Psoas muscle (tissue), 8 donors: ENCODE results near the gene SLC25A41. TPM values are rescaled to one million over a fixed set of nuclear protein-coding genes. Genes with fewer than 3 reads are reported as not detected.

Source experiments
- ATAC-seq, 4 donors: fragments of 200-7000 bp; cut with Tn5 transposase; one replicate each; pipeline ENCODE4 v1.9.1; 2020; ENCODE audit warnings: moderate library complexity in 3 of 4, mild to moderate bottlenecking in 2 of 4
- DNase-seq, 2 donors: peaks; one replicate each; pipeline ENCODE4 v3.0.0-alpha.2; 2020
- H3K27ac ChIP-seq: fragments of 200-600 bp; one replicate; pipeline ENCODE4 v1.8.0; 2022
- H3K27me3 ChIP-seq, 3 donors: fragments of 200-600 bp in 1 of 3; one replicate each; pipeline versions ENCODE4 v1.6.1 to v1.8.0; 2013 to 2022; ENCODE audit warnings: low read length in 2 of 3, mild to moderate bottlenecking in 2 of 3, moderate library complexity in 1 of 3; ENCODE audit not compliant: insufficient read depth in 3 of 3
- H3K36me3 ChIP-seq, 2 donors: fragments of 200-600 bp in 1 of 2; one replicate each; pipeline versions ENCODE4 v1.6.1 to v1.8.0; 2013 to 2022; ENCODE audit warnings: low read depth in 1 of 2, mild to moderate bottlenecking in 1 of 2, moderate library complexity in 1 of 2; ENCODE audit not compliant: insufficient read depth in 1 of 2
- H3K4me1 ChIP-seq: fragments of 200-600 bp; one replicate; pipeline ENCODE4 v1.8.0; 2022
- H3K4me3 ChIP-seq: fragments of 200-600 bp; one replicate; pipeline ENCODE4 v1.8.0; 2022; ENCODE audit warnings: mild to moderate bottlenecking
- H3K9me3 ChIP-seq: fragments of 200-600 bp; one replicate; pipeline ENCODE4 v1.8.0; 2022
- CTCF ChIP-seq: fragments of 200-600 bp; IDR thresholded peaks from one replicate; pipeline ENCODE4 v1.8.0; 2022; ENCODE audit warnings: antibody characterized with exemption
- WGBS, 3 donors: extraction: QIAGEN DNeasy Blood & Tissue Kit; methylation state at CpG; one replicate each; pipeline versions ENCODE4 v1.1.6 to v1.1.7; 2013; 5-methylcytosine and 5-hydroxymethylcytosine counted together
- intact Hi-C, 2 donors: fragments of 100-400 bp; cut with DNase I; formaldehyde crosslinking; loops; one replicate each; pipeline versions ENCODE4 v1.11.0 to v1.14.2; 2022
- polyA plus RNA-seq, 3 donors: library from polyadenylated mRNA; stranded (reverse); fragments of 200-250 nt; gene quantifications; one replicate each; pipeline ENCODE4 v1.2.3, GENCODE V29; 2013
- total RNA-seq, 4 donors: library from RNA; stranded (reverse); fragmentation: NEBNext Ultra II Directional in 2 of 4; extraction: Animal tissue kit (Norgen Biotek cat#: 25700) in 2 of 4; gene quantifications; one replicate each; pipeline versions ENCODE4 v1.2.1 to v1.2.4, GENCODE V29; 2021 to 2023
- donor health status: healthy with polysubstance abuse.
- donor health status: DM: no; HTN: no; CAD: no; lungs with moderate emphysema.
- donor health status: Bipolar disorder and iron deficiency.
- donor health status: healthy.
- donor health status: DM: yes; HTN: yes; CAD: no.
- donor health status: DM: no; HTN: no; CAD: no.
- donor health status: DM: no; HTN: no; CAD: no.
- donor health status: DM: yes; HTN: yes; CAD: no.

Gene SLC25A41
- total and polyA plus RNA-seq, 7 donors: 0.07 to 0.60 (median 0.44) TPM; not detected in 1

DNA sequence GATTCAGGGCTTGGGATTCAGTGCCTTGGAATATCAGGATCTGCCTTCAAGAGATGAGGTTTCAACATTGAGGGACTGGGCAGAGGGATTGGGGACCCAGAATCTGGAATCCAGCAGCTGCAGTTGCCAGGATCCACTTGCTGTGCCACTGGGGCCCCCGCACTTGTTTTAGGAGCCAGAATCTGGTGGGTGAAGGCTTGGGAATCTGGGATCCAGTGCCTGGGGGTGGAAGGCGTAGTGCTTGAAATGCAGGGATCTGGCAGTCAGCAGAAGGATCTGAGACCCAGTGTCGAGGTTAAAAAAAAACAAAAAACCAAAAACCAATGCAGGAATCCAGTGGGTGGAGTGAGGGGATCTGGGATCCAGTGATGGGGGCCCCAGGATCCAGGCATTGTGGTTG is 7.3 kb upstream of the SLC25A41 start:
- Histone ChIP-seq H3K27ac (no peak overlapping the region), H3K27me3 (no peaks in the 10 kb centered on the region), H3K9me3 (no peaks in the 10 kb centered on the region), H3K4me3 (no peak overlapping the region), H3K4me1 (no peaks in the 10 kb centered on the region), H3K36me3 (peaks cover 0 to 7% of the 10 kb centered on the region in 2 donors)
- intact Hi-C loops: no loop called here
- TF ChIP-seq CTCF: no peak
- DNase-seq (no peak), ATAC-seq (no peak)
- 78 to 85% (median 83%) methylated on average over 3 of the region's 3 CpGs for WGBS, 3 donors

DNA sequence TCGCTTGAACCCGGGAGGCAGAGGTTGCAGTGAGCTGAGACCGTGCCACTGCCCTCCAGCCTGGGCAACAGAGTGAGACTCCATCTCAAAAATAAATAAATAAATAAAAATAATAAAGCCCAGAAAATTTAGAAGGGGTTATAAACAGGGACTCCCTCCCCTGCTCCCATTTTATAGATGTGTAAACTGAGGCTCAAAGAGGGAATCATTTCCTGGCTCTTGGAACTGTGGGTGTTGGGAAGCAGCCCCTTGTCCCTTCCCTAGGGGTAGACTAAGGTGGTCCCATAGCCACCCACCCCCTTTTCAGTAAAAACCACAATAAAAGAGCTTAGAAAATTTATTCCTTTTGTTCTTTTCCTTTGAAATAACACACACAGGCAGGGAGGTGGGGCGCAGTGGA is 6.2 kb upstream of the SLC25A41 start:
- no peaks in the 10 kb centered on the region for H3K27me3 ChIP-seq
- H3K36me3 ChIP-seq: no peaks in the 10 kb centered on the region
- no peaks in the 10 kb centered on the region for H3K4me1 ChIP-seq
- H3K27ac ChIP-seq: no peak overlapping the region
- H3K4me3 ChIP-seq: no peak overlapping the region
- 86 to 90% (median 89%) methylated on average over 4 of the region's 4 CpGs for WGBS, 3 donors
- intact Hi-C loops: no loop called here
- TF ChIP-seq CTCF: no peak
- DNase-seq: no peak
- no peaks in the 10 kb centered on the region for H3K9me3 ChIP-seq
- ATAC-seq: no peak

DNA sequence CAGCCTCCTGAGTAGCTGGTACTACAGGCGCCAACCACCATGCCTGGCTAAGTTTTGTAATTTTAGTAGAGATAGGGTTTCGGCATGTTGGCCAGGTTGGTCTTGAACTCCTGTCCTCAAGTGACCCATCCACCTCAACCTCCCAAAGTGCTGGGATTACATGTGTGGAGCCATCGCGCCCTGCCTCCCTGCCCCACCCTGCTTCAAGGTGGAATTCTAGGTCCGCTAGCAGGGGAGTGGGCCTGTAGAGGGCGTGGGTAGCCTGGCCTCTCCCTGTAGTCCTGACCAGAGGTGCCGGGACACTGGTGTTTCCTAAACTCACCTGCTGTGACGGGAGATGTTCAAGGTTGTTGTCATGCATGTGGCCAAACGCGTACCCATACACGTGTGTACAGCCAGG is 398 bp downstream of the SLC25A41 start:
- Histone ChIP-seq H3K27ac (no peak overlapping the region), H3K4me1 (no peaks in the 10 kb centered on the region), H3K27me3 (peaks cover 0 to 9% (median 0%) of the 10 kb centered on the region in 3 donors), H3K36me3 (no peaks in the 10 kb centered on the region), H3K9me3 (no peaks in the 10 kb centered on the region), H3K4me3 (no peak overlapping the region)
- ATAC-seq: no peak
- WGBS, 3 donors: 86 to 90% (median 88%) methylated on average over 11 of the region's 11 CpGs
- TF ChIP-seq CTCF: no peak
- DNase-seq: no peak
- intact Hi-C loops: no loop called here

GRCh38 chr19:6431891-6432290 is 1.7 kb downstream of the SLC25A41 start:
- ATAC-seq: no peak
- H3K4me1 ChIP-seq: no peaks in the 10 kb centered on the region
- H3K27me3 ChIP-seq: peaks cover 0 to 9% (median 0%) of the 10 kb centered on the region in 3 donors
- 85 to 92% (median 89%) methylated on average over 11 of the region's 11 CpGs for WGBS, 3 donors
- no peaks in the 10 kb centered on the region for H3K9me3 ChIP-seq
- no peak overlapping the region for H3K4me3 ChIP-seq
- no peak for TF ChIP-seq CTCF
- intact Hi-C loops: no loop called here
- no peak overlapping the region for H3K27ac ChIP-seq
- no peak for DNase-seq
- H3K36me3 ChIP-seq: no peaks in the 10 kb centered on the region
